Ascending aorta (tissue), 2 donors: ENCODE data around the gene TATDN3. TPM values are rescaled to one million over a fixed set of nuclear protein-coding genes. Genes with fewer than 3 reads are reported as not detected.
A peak's percentile ranks its signal among the peaks of the same experiment; 100 is the strongest.

Source experiments
- DNase-seq, 2 donors: peaks; one replicate each; pipeline ENCODE4 v3.0.0-alpha.2; 2019; ENCODE audit warnings: low spot score in 2 of 2
- H3K27ac ChIP-seq, 2 donors: fragments of 200-600 bp; sonication (generic); one replicate each; pipeline ENCODE4 v1.5.1; 2016 to 2017; ENCODE audit warnings: mild to moderate bottlenecking in 1 of 2
- H3K27me3 ChIP-seq: fragments of 200-600 bp; sonication (generic); one replicate; pipeline ENCODE4 v1.5.1; 2017
- H3K36me3 ChIP-seq, 2 donors: fragments of 200-600 bp; sonication (generic); one replicate each; pipeline ENCODE4 v1.5.1; 2016
- H3K4me1 ChIP-seq, 2 donors: fragments of 200-600 bp; sonication (generic); one replicate each; pipeline ENCODE4 v1.5.1; 2016 to 2017; ENCODE audit warnings: mild to moderate bottlenecking in 1 of 2
- H3K4me3 ChIP-seq, 2 donors: fragments of 200-600 bp; sonication (generic); one replicate each; pipeline ENCODE4 v1.5.1; 2016 to 2017; ENCODE audit warnings: mild to moderate bottlenecking in 1 of 2
- H3K9me3 ChIP-seq, 2 donors: fragments of 200-600 bp; sonication (generic); one replicate each; pipeline ENCODE4 v1.5.1; 2016
- intact Hi-C: fragments of 100-400 bp; cut with DNase I; formaldehyde crosslinking; loops from one replicate; pipeline ENCODE4 v1.15.1; 2023
- total RNA-seq: library from RNA; depleted of rRNA; stranded (reverse); fragments of >200 nt; gene quantifications from one replicate; pipeline ENCODE4 v1.1.0, GENCODE V29; 2016
- TF ChIP-seq, protein P1 (sequence below), 3 experiments: fragments of 200-600 bp in 2 of 3; fragments of 450-650 bp in 1 of 3; sonication (generic) in 2 of 3; IDR thresholded peaks; one replicate each; pipeline ENCODE4 v1.5.1; 2016 to 2019; ENCODE audit warnings: antibody characterized with exemption in 3 of 3, mild to moderate bottlenecking in 1 of 3, moderate library complexity in 1 of 3

TATDN3 gene
- total RNA-seq, 1 donor from 2014 or later, result 2.7 TPM

DNA sequence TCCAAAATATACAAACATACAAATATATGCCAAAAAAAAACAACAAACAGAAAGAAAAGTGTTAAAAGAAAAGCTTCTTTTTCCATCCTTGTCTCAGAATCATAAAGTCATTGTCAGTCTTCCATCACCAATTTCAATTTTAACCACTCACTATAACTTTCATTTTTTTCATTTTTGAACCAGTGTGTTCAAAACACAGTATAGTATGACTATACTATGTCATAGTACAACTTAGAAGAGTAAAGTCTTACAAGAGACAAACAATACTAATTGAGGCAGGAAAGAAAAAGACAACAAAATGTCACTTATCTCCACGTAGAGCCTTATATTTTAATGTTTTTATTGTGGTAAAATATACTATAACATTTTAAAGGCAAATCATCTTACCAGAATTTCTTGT, 7.7 kb upstream of the TATDN3 start:
- peaks cover 20 to 56% of the 10 kb centered on the region in 2 donors for H3K36me3 ChIP-seq
- TF ChIP-seq, protein P1, sequence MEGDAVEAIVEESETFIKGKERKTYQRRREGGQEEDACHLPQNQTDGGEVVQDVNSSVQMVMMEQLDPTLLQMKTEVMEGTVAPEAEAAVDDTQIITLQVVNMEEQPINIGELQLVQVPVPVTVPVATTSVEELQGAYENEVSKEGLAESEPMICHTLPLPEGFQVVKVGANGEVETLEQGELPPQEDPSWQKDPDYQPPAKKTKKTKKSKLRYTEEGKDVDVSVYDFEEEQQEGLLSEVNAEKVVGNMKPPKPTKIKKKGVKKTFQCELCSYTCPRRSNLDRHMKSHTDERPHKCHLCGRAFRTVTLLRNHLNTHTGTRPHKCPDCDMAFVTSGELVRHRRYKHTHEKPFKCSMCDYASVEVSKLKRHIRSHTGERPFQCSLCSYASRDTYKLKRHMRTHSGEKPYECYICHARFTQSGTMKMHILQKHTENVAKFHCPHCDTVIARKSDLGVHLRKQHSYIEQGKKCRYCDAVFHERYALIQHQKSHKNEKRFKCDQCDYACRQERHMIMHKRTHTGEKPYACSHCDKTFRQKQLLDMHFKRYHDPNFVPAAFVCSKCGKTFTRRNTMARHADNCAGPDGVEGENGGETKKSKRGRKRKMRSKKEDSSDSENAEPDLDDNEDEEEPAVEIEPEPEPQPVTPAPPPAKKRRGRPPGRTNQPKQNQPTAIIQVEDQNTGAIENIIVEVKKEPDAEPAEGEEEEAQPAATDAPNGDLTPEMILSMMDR (IDR thresholded peaks at IDR 0.05), result no peak
- intact Hi-C loops, result loop anchor here (5.0 kb wide), 1 partner anchor 307 kb away; no protein-coding TSS in a partner anchor

DNA sequence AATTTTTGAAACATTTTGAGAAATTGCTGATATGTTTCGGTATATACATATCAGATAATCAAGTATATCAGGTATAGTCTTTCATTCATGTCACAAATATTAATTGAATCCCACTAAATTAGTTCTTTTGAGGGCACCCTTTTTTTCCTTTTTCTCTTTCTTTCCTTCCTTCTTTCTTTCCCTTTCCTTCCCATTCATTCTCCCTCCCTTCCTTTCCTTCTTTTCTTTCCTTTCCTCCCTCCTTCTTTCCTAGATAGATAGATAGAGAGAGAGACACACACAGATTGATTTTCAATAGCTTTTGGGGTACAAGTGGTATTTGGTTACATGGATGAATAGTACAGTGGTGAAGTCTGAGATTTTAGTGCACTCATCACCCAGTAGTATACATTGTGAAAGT, 5.8 kb upstream of the TATDN3 start:
- Histone ChIP-seq H3K27ac (no peak overlapping the region), H3K4me1 (peaks cover 0 to 11% of the 10 kb centered on the region in 2 donors), H3K4me3 (no peak overlapping the region), H3K27me3 (no peaks in the 10 kb centered on the region), H3K36me3 (peaks cover 17 to 54% of the 10 kb centered on the region in 2 donors), H3K9me3 (no peaks in the 10 kb centered on the region)
- TF ChIP-seq, protein P1 (IDR thresholded peaks at IDR 0.05), result no peak
- intact Hi-C loops, result no loop called here
- DNase-seq, result no peak

More for the DNA sequence above, 7.7 kb upstream of the TATDN3 start:
- Histone ChIP-seq H3K9me3 (no peaks in the 10 kb centered on the region), H3K4me1 (no peaks in the 10 kb centered on the region), H3K4me3 (no peak overlapping the region), H3K27ac (no peak overlapping the region), H3K27me3 (no peaks in the 10 kb centered on the region)
- no peak for DNase-seq

DNA sequence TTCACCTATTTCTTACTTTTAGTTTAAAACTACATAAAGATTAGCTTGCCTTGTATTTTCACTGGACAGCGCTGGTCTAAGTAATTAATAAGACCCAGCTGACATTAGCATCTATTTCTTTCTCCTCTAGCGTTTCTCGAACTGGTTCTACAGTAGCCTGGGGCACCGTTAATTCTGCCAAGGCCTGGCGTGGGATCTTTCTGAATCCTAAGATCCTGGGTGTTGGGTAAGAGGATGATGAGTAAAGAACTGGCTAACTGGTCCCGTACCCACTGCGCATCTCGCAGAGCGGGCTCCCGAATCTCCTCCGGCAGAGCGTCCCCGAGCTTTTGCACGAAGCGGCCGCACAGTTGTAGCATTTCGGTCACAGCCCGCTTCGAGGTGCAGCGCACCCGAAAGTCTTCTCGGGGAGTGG, 426 bp upstream of the TATDN3 start:
- H3K4me1 ChIP-seq, result peaks cover 0 to 17% of the 10 kb centered on the region in 2 donors
- DNase-seq, result no peak
- TF ChIP-seq, protein P1 (IDR thresholded peaks at IDR 0.05), result no peak

DNA sequence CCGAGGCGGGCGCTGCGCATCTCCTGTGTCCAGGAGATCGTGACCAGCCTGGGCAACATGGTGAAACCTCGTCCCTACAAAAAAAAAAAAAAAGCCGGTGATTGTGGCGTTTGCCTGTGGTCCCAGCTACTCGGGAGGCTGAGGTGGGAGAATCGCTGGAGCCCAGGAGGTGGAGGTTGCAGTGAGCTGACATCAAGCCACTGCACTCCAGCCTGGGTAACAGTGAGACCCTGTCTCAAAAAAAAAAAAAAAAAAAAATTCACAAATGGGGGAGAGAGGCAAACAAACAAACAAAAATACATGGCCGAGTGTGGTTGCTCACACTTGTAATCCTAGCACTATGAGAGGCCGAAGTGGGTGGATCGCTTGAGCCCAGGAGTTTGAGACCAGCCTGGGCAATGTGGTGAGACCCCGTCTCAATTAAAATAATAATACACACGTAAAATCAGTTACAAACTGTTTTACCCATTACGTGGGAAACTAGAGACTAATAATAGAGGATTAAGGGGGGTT, 758 bp downstream of the TATDN3 start:
- peaks cover 6 to 7% of the 10 kb centered on the region in 2 donors for H3K36me3 ChIP-seq
- H3K27ac ChIP-seq, result peak overlapping the region; percentile 89 to 93
- H3K4me1 ChIP-seq, result peaks cover 0 to 17% of the 10 kb centered on the region in 2 donors
- H3K27me3 ChIP-seq, result no peaks in the 10 kb centered on the region
- no peaks in the 10 kb centered on the region for H3K9me3 ChIP-seq
- TF ChIP-seq, protein P1 (IDR thresholded peaks at IDR 0.05), result no peak
- DNase-seq, result no peak
- intact Hi-C loops, result loop anchor here (5.0 kb wide), 4 partner anchors 225 to 720 kb away; partner anchors contain the start of genes ANGEL2 and RPS6KC1
- peak overlapping the region; percentile 71 to 94 for H3K4me3 ChIP-seq

More for the DNA sequence above, 426 bp upstream of the TATDN3 start:
- intact Hi-C loops, result loop anchor here (1.0 to 5.0 kb wide), 5 partner anchors 67 to 719 kb away; partner anchors contain the start of genes ANGEL2, FLVCR1 and RPS6KC1
- Histone ChIP-seq H3K27me3 (no peaks in the 10 kb centered on the region), H3K27ac (peak overlapping the region; percentile 89 to 93), H3K36me3 (peaks cover 3 to 5% of the 10 kb centered on the region in 2 donors), H3K9me3 (no peaks in the 10 kb centered on the region), H3K4me3 (peak overlapping the region; percentile 71 to 94)

DNA sequence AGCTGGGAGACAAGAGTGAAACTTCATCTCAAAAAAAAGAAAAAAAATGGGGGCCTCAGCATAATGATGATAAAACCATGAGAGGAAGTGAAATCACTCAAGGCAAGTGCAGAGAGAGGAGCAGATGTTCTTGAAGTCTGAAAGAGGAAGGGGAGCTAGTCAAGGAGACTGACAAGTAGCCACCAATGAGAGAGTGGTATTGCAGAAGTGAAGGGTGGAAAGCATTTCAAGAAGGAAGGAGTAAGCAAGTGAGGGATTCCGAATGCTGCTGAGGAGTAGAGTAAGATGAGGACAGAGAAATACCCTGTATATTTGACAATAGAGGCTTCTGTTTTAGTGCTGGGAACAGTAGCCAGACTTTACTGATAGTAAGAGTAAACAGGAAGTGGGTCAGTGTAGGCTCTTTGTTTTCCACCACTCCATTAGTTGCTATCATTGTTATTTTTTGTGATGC, 2.9 kb downstream of the TATDN3 start:
- no peak overlapping the region for H3K27ac ChIP-seq
- peaks cover 6 to 16% of the 10 kb centered on the region in 2 donors for H3K36me3 ChIP-seq
- TF ChIP-seq, protein P1 (IDR thresholded peaks at IDR 0.05), result no peak
- no peak for DNase-seq
- H3K4me1 ChIP-seq, result peaks cover 0 to 14% of the 10 kb centered on the region in 2 donors
- H3K27me3 ChIP-seq, result no peaks in the 10 kb centered on the region
- H3K4me3 ChIP-seq, result no peak overlapping the region
- intact Hi-C loops, result loop anchor here (5.0 kb wide), 4 partner anchors 223 to 722 kb away; partner anchors contain the start of genes ANGEL2 and RPS6KC1
- no peaks in the 10 kb centered on the region for H3K9me3 ChIP-seq
